CD8-positive, alpha-beta memory T cell (primary cell): Measurements from ENCODE around the gene C11orf52. TPM values are rescaled to one million over a fixed set of nuclear protein-coding genes. Genes with fewer than 3 reads are reported as not detected.

Experiments used
- CTCF ChIA-PET: fragments of 350-600 bp; sonication (Branson Sonifier 250); formaldehyde crosslinking; loops from one replicate; lab custom pipeline; 2021; ENCODE audit warnings: antibody characterized with exemption; lab: Charles Lee
- POLR2A ChIA-PET: fragments of 350-600 bp; sonication (Branson Sonifier 250); formaldehyde crosslinking; loops from one replicate; lab custom pipeline; 2021; ENCODE audit warnings: antibody characterized with exemption; lab: Charles Lee
- DNase-seq, 5 donors: peaks; one replicate each; pipeline versions ENCODE4 v3.0.0 to v3.0.0-alpha.2; 2020 to 2022; ENCODE audit warnings: mixed read lengths in 1 of 5
- H3K27ac ChIP-seq: one replicate; pipeline ENCODE4 v1.7.0; 2013; ENCODE audit warnings: low read depth, mild to moderate bottlenecking, low read length, moderate library complexity
- H3K27me3 ChIP-seq: 2 replicates; pipeline ENCODE4 v1.7.0; 2013; ENCODE audit warnings: low read length, mild to moderate bottlenecking; ENCODE audit not compliant: insufficient read depth, poor library complexity, severe bottlenecking
- H3K36me3 ChIP-seq: 2 replicates; pipeline ENCODE4 v1.7.0; 2013; ENCODE audit warnings: mild to moderate bottlenecking, low read length, moderate library complexity; ENCODE audit not compliant: insufficient read depth
- H3K4me1 ChIP-seq: 2 replicates; pipeline ENCODE4 v1.7.0; 2013; ENCODE audit warnings: mild to moderate bottlenecking, low read length, moderate library complexity; ENCODE audit not compliant: insufficient read depth
- H3K4me3 ChIP-seq: 2 replicates; pipeline ENCODE4 v1.7.0; 2013; ENCODE audit warnings: mild to moderate bottlenecking, low read length
- H3K9me3 ChIP-seq: 2 replicates; pipeline ENCODE4 v1.7.0; 2013; ENCODE audit warnings: mild to moderate bottlenecking, low read length
- H3K27ac Mint-ChIP-seq, 8 donors: one replicate each; pipeline ENCODE4 v1.8.0; 2020 to 2021; ENCODE audit warnings: mixed read lengths in 8 of 8, mild to moderate bottlenecking in 6 of 8, inconsistent platforms in 3 of 8, moderate library complexity in 3 of 8
- H3K27me3 Mint-ChIP-seq, 2 donors: one replicate each; pipeline ENCODE4 v1.8.0; 2020 to 2021; ENCODE audit warnings: mixed read lengths in 2 of 2, mild to moderate bottlenecking in 1 of 2, moderate library complexity in 1 of 2
- H3K36me3 Mint-ChIP-seq, 3 donors: one replicate each; pipeline ENCODE4 v1.8.0; 2020 to 2021; ENCODE audit warnings: mixed read lengths in 3 of 3, inconsistent platforms in 1 of 3, mild to moderate bottlenecking in 1 of 3
- H3K4me1 Mint-ChIP-seq, 3 donors: one replicate each; pipeline ENCODE4 v1.8.0; 2020 to 2021; ENCODE audit warnings: mixed read lengths in 3 of 3, inconsistent platforms in 1 of 3, mild to moderate bottlenecking in 1 of 3
- H3K4me3 Mint-ChIP-seq, 7 donors: one replicate each; pipeline ENCODE4 v1.8.0; 2020 to 2021; ENCODE audit warnings: mixed read lengths in 7 of 7, mild to moderate bottlenecking in 6 of 7, moderate library complexity in 4 of 7, inconsistent platforms in 2 of 7
- H3K9me3 Mint-ChIP-seq, 5 donors: one replicate each; pipeline ENCODE4 v1.8.0; 2020 to 2022; ENCODE audit warnings: mixed read lengths in 5 of 5, mild to moderate bottlenecking in 3 of 5, moderate library complexity in 2 of 5, inconsistent platforms in 1 of 5
- polyA plus RNA-seq: library from polyadenylated mRNA; unstranded; fragments of 300-500 nt; fragmentation: Illumina TruSeq; gene quantifications from one replicate; pipeline ENCODE4 v1.2.3, GENCODE V29; 2021
- total RNA-seq, 2 experiments: library from RNA; stranded (reverse); gene quantifications; one replicate each; pipeline ENCODE4 v1.2.3, GENCODE V29; 2021

Gene C11orf52
- total and polyA plus RNA-seq, 3 experiments from 2014 or later, result not detected

DNA sequence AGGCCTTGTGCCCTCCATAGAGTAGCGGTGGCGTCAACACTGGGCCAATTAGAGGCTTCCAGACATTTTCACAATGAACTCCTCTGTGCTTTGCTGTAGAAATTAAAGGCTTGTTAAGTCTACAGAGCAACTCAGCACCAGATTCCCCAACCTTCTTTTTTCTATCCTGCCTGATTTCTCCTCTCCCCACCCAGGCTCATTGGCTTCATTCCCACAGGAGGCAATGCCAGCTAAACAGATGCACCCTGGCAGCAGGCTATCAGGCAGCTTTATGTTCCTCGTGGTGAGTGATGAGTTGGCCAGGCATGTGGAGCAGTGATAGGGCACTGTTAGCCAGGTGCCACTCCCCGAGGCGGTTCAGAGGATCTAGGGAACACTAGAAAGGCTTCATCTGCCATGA, 23.2 kb downstream of the C11orf52 start:
- H3K27me3 ChIP-seq, result no peaks in the 10 kb centered on the region
- Mint-ChIP-seq H3K4me3 (no peak overlapping the region), H3K4me1 (peaks cover 20 to 27% (median 24%) of the 10 kb centered on the region in 3 donors), H3K9me3 (no peaks in the 10 kb centered on the region), H3K27ac (no peak overlapping the region), H3K36me3 (no peaks in the 10 kb centered on the region), H3K27me3 (no peaks in the 10 kb centered on the region)
- H3K36me3 ChIP-seq, result no peaks in the 10 kb centered on the region
- H3K4me3 ChIP-seq, result no peak overlapping the region
- ChIA-PET CTCF (interaction anchor here (1.4 to 5.6 kb wide), 2 partner anchors 10 to 64 kb away, joined by 4 to 18 read pairs; no protein-coding TSS in a partner anchor), POLR2A (no interaction called here)
- peaks cover 20% of the 10 kb centered on the region for H3K4me1 ChIP-seq
- H3K27ac ChIP-seq, result no peak overlapping the region
- H3K9me3 ChIP-seq, result no peaks in the 10 kb centered on the region
- no peak for DNase-seq

DNA sequence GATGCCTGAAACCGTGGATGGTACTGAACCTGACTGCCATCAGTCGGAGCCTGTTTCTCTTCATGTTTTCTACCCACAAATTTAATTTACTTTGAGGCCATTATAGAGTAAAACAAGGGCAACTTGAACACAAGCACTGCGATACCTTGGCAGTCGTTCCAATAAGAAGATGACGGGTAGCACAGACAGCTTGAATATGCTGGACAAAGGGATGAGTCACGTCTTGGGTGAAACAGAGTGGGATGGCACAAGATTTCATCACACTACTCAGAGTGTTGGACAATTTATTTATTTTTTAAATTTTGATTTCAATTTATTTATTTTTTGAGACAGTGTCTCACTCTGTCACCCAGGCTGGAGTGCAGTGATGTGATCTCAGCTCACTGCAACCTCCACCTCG, 24.1 kb downstream of the C11orf52 start:
- H3K27ac Mint-ChIP-seq, result no peak overlapping the region
- H3K27ac ChIP-seq, result no peak overlapping the region
- H3K36me3 Mint-ChIP-seq, result no peaks in the 10 kb centered on the region
- POLR2A ChIA-PET, result interaction anchor here (0.7 kb wide), 1 partner anchor 13 kb away, joined by 6 read pairs; no protein-coding TSS in a partner anchor
- peaks cover 15 to 20% (median 17%) of the 10 kb centered on the region in 3 donors for H3K4me1 Mint-ChIP-seq
- no peak overlapping the region for H3K4me3 Mint-ChIP-seq
- no peaks in the 10 kb centered on the region for H3K36me3 ChIP-seq
- no peaks in the 10 kb centered on the region for H3K27me3 Mint-ChIP-seq
- H3K9me3 ChIP-seq, result no peaks in the 10 kb centered on the region
- H3K4me1 ChIP-seq, result peaks cover 13% of the 10 kb centered on the region
- CTCF ChIA-PET, result interaction anchor here (1.4 to 5.6 kb wide), 2 partner anchors 11 to 64 kb away, joined by 4 to 18 read pairs; no protein-coding TSS in a partner anchor
- no peak overlapping the region for H3K4me3 ChIP-seq
- no peaks in the 10 kb centered on the region for H3K9me3 Mint-ChIP-seq
- H3K27me3 ChIP-seq, result no peaks in the 10 kb centered on the region
- no peak for DNase-seq

DNA sequence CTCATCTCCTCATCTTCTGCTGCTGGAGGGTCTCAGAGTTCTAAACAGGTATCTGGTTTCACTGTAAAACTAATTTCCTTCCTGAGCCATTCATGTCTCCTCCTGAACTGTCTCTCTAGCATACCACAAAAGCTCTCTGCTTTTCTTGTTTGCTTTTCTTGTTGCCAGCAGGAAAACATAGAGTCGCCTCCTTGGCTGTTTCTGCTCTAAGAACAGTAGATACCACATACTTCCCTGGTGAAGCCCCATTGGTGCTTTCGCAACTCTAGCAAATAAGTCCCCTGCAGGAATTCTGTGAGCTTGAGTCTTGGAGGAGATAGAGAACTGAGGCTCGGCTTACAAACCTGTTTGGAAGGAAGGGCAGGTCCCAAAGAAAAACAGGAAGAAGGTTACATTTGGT, 25.4 kb downstream of the C11orf52 start:
- Mint-ChIP-seq H3K4me3 (no peak overlapping the region), H3K27ac (no peak overlapping the region), H3K9me3 (no peaks in the 10 kb centered on the region), H3K27me3 (no peaks in the 10 kb centered on the region), H3K36me3 (no peaks in the 10 kb centered on the region), H3K4me1 (peaks cover 3 to 7% (median 4%) of the 10 kb centered on the region in 3 donors)
- Histone ChIP-seq H3K36me3 (no peaks in the 10 kb centered on the region), H3K9me3 (no peaks in the 10 kb centered on the region), H3K4me3 (no peak overlapping the region), H3K27ac (no peak overlapping the region), H3K27me3 (no peaks in the 10 kb centered on the region), H3K4me1 (no peaks in the 10 kb centered on the region)
- DNase-seq, result no peak
- POLR2A ChIA-PET, result no interaction called here
- CTCF ChIA-PET, result interaction anchor here (5.6 kb wide), 1 partner anchor 12 kb away, joined by 18 read pairs; no protein-coding TSS in a partner anchor

DNA sequence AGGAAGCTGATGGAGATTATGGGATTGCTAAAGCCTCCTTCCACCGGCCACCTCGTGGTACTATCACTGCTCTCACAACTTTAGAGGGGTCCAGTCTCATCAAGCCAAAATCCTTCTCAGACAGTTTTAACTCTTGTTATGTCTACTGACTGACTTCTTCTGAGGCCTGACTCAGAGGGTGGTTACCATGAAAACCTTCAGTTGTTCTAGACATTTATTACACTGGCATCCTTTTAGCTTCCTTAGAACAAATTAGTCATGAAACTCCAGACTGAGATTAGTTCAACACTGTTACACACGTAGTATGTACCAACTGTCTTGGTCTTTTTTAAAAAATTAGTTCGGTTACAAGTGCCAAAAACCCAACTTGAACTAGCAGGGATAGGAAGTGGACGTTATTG, 25.9 kb downstream of the C11orf52 start:
- Mint-ChIP-seq H3K9me3 (no peaks in the 10 kb centered on the region), H3K27me3 (no peaks in the 10 kb centered on the region), H3K4me1 (peaks cover 0 to 3% (median 0%) of the 10 kb centered on the region in 3 donors), H3K27ac (no peak overlapping the region), H3K36me3 (no peaks in the 10 kb centered on the region), H3K4me3 (no peak overlapping the region)
- POLR2A ChIA-PET, result no interaction called here
- H3K4me1 ChIP-seq, result no peaks in the 10 kb centered on the region
- H3K27me3 ChIP-seq, result no peaks in the 10 kb centered on the region
- no peak overlapping the region for H3K4me3 ChIP-seq
- no peaks in the 10 kb centered on the region for H3K36me3 ChIP-seq
- CTCF ChIA-PET, result interaction anchor here (5.6 kb wide), 1 partner anchor 13 kb away, joined by 18 read pairs; no protein-coding TSS in a partner anchor
- no peaks in the 10 kb centered on the region for H3K9me3 ChIP-seq
- no peak for DNase-seq
- H3K27ac ChIP-seq, result no peak overlapping the region

DNA sequence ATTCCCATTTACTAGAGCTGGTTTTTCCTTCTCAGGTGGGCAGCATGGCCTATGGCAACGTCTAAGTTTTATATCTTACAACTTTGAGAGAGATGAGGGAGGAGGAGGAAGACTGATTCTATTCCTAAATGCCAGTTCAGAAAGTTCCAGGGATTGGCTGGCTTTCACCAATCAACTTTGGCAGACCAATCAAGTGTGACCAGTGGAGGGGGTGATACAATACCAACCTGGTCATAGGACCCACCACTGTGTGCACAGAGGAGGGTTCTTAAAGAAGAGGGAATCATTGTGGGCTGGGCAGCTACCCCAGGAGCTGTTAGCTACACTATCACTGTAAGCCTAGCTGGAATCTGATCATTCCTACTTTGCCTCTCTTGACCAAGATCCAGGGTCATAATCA, 26.5 kb downstream of the C11orf52 start:
- no peaks in the 10 kb centered on the region for H3K4me1 ChIP-seq
- H3K36me3 Mint-ChIP-seq, result no peaks in the 10 kb centered on the region
- no peaks in the 10 kb centered on the region for H3K36me3 ChIP-seq
- H3K4me1 Mint-ChIP-seq, result peaks cover 0 to 3% (median 0%) of the 10 kb centered on the region in 3 donors
- no peak overlapping the region for H3K27ac Mint-ChIP-seq
- CTCF ChIA-PET, result interaction anchor here (1.0 to 5.6 kb wide), 3 partner anchors 13 to 37 kb away, joined by 3 to 18 read pairs (median 5); no protein-coding TSS in a partner anchor
- H3K4me3 ChIP-seq, result no peak overlapping the region
- no peaks in the 10 kb centered on the region for H3K9me3 Mint-ChIP-seq
- H3K27me3 Mint-ChIP-seq, result no peaks in the 10 kb centered on the region
- no peak overlapping the region for H3K4me3 Mint-ChIP-seq
- no peaks in the 10 kb centered on the region for H3K9me3 ChIP-seq
- POLR2A ChIA-PET, result no interaction called here
- no peak overlapping the region for H3K27ac ChIP-seq
- DNase-seq, result no peak
- no peaks in the 10 kb centered on the region for H3K27me3 ChIP-seq

DNA sequence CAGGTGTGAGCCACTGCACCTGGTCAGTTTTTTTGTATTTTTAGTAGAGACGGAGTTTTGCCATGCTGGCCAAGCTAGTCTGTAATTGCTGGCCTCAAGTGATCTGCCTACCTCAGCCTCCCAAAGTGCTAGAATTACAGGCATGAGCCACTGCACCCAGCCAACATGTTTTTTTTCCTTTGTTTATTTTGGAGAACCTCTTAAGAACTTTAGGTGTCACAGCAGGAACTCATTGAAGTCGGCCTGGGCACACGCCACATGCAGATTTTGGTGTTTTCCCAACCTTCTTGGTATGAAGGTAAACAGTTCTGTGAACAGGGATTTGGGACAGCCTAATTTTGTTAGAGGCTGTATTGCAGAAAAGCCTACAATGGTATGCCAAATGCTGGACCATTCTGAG, 27.8 kb downstream of the C11orf52 start:
- H3K9me3 Mint-ChIP-seq, result no peaks in the 10 kb centered on the region
- no peak overlapping the region for H3K4me3 ChIP-seq
- CTCF ChIA-PET, result interaction anchor here (1.4 to 5.6 kb wide), 2 partner anchors 15 to 20 kb away, joined by 5 to 18 read pairs; no protein-coding TSS in a partner anchor
- no peak overlapping the region for H3K27ac Mint-ChIP-seq
- H3K27me3 Mint-ChIP-seq, result no peaks in the 10 kb centered on the region
- H3K27ac ChIP-seq, result no peak overlapping the region
- DNase-seq, result no peak
- POLR2A ChIA-PET, result no interaction called here
- H3K36me3 ChIP-seq, result no peaks in the 10 kb centered on the region
- no peaks in the 10 kb centered on the region for H3K9me3 ChIP-seq
- no peaks in the 10 kb centered on the region for H3K4me1 ChIP-seq
- H3K36me3 Mint-ChIP-seq, result no peaks in the 10 kb centered on the region
- no peaks in the 10 kb centered on the region for H3K27me3 ChIP-seq
- peaks cover 0 to 3% (median 0%) of the 10 kb centered on the region in 3 donors for H3K4me1 Mint-ChIP-seq
- H3K4me3 Mint-ChIP-seq, result no peak overlapping the region

DNA sequence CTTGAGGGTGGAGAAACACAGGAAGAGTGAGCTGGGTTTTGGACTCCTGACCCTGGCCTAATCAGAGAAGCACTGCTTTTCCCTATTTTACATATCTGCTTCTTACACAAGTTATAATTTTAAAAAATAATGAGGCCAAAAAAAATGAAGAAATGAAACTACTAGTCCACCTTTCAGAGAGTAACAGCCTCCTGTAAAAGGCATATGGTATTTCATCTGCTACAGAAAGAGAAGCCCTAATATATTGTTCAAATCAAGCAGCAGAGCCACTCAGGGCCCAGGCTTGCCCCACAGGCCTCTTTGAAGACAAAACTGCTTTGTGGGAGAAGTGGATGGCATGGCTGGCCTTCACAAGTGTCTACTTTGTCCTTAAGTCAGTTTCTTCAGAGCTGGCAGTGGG, 28.4 kb downstream of the C11orf52 start:
- Histone ChIP-seq H3K4me1 (no peaks in the 10 kb centered on the region), H3K9me3 (no peaks in the 10 kb centered on the region), H3K4me3 (no peak overlapping the region), H3K27me3 (no peaks in the 10 kb centered on the region), H3K36me3 (no peaks in the 10 kb centered on the region), H3K27ac (no peak overlapping the region)
- Mint-ChIP-seq H3K4me3 (no peak overlapping the region), H3K36me3 (no peaks in the 10 kb centered on the region), H3K4me1 (peaks cover 0 to 3% (median 0%) of the 10 kb centered on the region in 3 donors), H3K9me3 (no peaks in the 10 kb centered on the region), H3K27ac (peak overlapping the region in 1 of 8 donors; percentile 19), H3K27me3 (no peaks in the 10 kb centered on the region)
- POLR2A ChIA-PET, result no interaction called here
- no peak for DNase-seq
- CTCF ChIA-PET, result interaction anchor here (5.6 kb wide), 1 partner anchor 15 kb away, joined by 18 read pairs; no protein-coding TSS in a partner anchor

DNA sequence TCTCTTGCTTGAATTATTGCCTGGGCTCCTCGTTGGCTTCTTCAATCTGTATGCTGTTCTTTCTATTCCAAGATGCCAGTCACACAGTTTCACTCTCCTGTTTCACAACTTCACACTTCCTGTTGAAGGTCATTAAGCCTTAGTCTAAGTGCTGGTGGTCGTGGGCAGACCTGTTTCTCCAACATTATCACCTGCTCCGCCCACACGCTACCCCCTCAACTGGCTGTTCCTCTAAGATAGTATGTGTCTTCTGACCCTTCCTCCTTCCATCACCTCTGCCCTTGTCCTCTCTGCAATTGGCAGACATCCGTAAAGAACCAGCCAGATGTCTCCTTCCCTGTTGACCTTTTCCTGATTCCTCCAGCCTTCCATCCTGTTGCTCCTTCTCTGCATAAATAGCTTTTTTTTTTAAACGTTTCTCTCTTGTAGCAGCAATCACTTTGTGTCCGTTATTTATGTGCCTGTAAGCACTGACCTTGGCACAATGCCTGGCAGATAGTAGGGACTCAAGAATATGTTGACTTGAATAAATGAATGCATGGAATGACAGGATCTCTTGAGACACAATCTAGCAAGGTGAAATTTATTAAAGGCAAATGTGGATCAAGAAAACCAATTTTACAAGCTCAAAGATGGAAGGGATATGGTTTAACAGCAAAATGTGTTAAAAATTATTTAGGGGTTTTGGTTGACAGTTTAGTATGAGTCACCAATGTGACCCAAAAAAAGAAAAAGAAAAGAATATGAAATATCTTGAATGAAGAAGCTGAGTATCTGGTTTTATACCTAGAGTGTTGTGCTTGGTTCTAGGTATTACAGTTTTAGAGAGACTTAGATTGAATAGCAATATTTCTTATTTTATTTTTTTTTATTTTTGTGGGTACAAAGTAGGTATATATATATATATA, 31.1 kb downstream of the C11orf52 start:
- H3K27ac ChIP-seq, result no peak overlapping the region
- Mint-ChIP-seq H3K36me3 (no peaks in the 10 kb centered on the region), H3K4me1 (no peaks in the 10 kb centered on the region), H3K9me3 (no peaks in the 10 kb centered on the region), H3K27me3 (no peaks in the 10 kb centered on the region), H3K27ac (peak overlapping the region in 1 of 8 donors; percentile 65), H3K4me3 (peak overlapping the region in 1 of 7 donors; percentile 1)
- CTCF ChIA-PET, result no interaction called here
- no peak for DNase-seq
- H3K4me3 ChIP-seq, result no peak overlapping the region
- POLR2A ChIA-PET, result no interaction called here
- no peaks in the 10 kb centered on the region for H3K9me3 ChIP-seq
- H3K27me3 ChIP-seq, result no peaks in the 10 kb centered on the region
- no peaks in the 10 kb centered on the region for H3K36me3 ChIP-seq
- H3K4me1 ChIP-seq, result no peaks in the 10 kb centered on the region
